ENCODE measurements around the gene TIMP1. TPM values are rescaled to one million over a fixed set of nuclear protein-coding genes. Genes with fewer than 3 reads are reported as not detected.

The TIMP1 gene
- total RNA-seq, 1 donor from 2014 or later = 51.4 TPM

GRCh38 chrX:47605024-47605423, 22.8 kb downstream of the TIMP1 start:
- no peak for ATAC-seq

- no peak for ATAC-seq
These were observed 24.9 kb downstream of the TIMP1 start for GRCh38 chrX:47607091-47607490.

- no peak for ATAC-seq
These were observed 26.0 kb downstream of the TIMP1 start for GRCh38 chrX:47608130-47608810.

- peak; percentile 37 for ATAC-seq
These were observed 28.3 kb downstream of the TIMP1 start for GRCh38 chrX:47610511-47610910.

GRCh38 chrX:47611489-47611888, 29.3 kb downstream of the TIMP1 start:
- ATAC-seq = no peak

DNA sequence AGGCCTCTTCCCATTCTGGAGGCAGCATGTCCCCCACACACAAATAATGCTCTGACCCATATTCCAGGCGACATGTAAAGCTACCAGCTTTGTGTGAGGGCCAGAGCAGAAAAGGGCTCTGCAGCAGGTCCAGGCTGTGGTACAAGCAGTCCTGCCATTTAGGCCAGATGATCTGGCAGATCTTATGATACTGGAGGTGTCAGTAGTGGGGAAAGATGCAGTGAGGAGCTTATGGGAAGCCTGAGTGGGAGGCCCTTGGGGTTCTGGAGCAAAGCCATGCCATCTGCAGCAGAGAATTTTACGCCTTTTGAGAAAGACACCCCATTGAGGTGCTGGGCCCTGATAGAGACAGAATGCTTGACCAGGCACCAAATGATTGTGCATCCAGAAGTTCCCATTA, 29.7 kb downstream of the TIMP1 start:
- ATAC-seq = no peak

DNA sequence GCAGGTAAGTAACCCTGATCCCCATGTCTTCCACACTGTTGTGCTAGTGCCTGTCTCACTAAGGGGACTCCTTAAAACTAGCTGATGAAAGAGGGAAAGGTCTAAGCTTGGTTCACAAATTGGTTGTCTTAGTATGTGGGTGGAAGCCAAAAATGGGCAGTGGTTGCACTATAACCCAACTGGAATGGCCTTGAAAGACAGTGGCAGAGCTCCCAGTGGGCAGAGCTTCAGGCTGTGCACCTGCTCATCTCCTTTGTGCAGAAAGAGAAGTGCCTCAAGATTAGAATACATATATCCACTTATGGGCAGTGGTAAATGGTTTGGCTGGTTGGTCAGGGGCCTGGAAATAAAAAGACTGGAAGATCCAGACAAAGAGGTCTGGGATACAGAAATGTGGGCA, 30.2 kb downstream of the TIMP1 start:
- no peak for ATAC-seq

GRCh38 chrX:47613082-47613481, 30.8 kb downstream of the TIMP1 start:
- ATAC-seq = no peak

DNA sequence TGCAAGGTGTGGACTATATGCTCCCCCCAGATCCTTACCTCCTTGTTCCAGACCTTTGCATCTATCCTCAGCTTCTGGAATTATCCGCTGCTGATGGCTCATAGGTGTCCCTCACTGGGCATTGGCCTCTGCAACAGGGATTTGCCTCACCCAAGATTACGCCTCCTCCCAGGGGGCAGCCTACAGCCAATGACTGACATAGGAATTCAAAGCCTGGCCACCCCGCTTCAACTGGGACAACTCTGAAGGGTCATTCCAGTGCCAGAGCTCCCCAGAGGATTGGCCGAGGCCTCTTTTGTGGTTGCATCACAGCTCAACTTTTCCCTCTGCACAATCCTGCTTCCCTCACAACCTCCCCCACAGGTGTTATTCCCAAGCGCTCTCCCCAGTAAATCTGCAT, 32.4 kb downstream of the TIMP1 start:
- no peak for ATAC-seq

DNA sequence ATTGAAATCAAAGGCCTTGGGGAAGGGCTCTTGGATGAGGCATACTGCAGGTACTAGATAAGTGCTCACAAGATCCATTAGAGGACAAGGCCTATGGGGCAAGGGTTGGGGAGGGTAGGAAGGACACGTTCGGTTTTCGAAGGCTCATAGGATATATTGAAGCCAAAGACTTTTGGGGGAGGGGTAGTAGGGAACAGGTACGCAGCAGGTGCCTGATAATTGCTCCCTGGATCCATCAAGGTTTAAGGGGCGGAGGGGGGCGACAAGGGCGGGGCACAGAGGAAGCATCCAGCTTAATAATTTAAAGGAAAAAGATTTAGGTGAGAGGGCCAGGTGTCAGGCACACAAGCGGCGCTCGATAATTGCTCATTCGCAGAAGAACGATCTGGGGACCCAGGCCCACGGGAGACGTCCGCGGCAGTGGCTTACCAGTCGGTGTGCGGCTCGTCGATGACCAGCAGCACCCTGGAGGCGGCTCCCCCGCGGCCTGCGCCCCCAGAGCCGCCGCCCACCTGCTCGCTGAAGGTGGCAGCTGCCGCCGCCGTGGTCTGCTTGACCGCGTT, 36.8 kb downstream of the TIMP1 start:
- no peak for ATAC-seq

GRCh38 chrX:47619486-47620302, 37.5 kb downstream of the TIMP1 start, which contains the start of gene SYN1:
Gene SYN1 (minus strand): TSS chrX:47619857. CDS start chrX:47619728, 129 bp downstream.
- ATAC-seq = peak; percentile 88

DNA sequence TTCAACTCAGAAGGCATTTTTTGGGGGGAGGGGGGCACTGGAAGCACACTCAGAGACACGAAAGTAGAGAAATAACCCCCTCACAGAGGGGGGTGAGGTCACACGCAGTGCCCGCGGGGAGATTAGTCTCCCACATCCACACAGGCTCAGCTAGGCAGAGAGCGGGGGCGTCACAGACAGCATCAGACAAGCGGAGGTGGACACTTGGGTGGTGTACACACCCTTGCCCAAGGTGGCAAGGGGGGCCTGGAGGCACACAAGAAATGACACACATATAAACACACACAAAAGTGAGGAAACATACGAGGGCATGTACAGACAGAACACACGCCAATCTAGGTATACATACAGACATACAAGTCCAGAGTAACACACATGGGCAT, 38.1 kb downstream of the TIMP1 start:
- no peak for ATAC-seq

GRCh38 chrX:47621851-47622250, 39.6 kb downstream of the TIMP1 start:
- no peak for ATAC-seq

GRCh38 chrX:47623540-47624027, 41.3 kb downstream of the TIMP1 start:
- ATAC-seq = no peak

DNA sequence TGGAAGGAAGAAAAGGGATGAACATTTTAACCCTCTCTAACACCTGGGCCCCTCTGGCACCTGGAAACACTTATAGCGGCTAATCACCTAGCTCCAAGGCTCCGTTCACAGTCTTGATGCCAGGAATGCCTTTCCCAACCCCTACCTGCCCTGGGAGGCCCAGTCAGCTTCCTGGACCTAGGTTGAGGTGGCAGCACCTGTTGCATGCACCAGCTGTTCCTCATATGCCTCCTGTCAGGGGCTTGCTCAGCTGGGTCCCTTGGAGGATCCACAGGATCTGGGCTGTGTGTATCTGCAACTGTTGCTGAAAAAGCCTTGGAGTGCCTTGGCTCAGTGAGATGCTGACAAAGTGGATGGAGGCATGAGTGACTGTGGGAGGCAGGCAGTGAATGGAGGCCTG, 43.1 kb downstream of the TIMP1 start:
- ATAC-seq = no peak

GRCh38 chrX:47628982-47629381, 46.7 kb downstream of the TIMP1 start:
- ATAC-seq = no peak

DNA sequence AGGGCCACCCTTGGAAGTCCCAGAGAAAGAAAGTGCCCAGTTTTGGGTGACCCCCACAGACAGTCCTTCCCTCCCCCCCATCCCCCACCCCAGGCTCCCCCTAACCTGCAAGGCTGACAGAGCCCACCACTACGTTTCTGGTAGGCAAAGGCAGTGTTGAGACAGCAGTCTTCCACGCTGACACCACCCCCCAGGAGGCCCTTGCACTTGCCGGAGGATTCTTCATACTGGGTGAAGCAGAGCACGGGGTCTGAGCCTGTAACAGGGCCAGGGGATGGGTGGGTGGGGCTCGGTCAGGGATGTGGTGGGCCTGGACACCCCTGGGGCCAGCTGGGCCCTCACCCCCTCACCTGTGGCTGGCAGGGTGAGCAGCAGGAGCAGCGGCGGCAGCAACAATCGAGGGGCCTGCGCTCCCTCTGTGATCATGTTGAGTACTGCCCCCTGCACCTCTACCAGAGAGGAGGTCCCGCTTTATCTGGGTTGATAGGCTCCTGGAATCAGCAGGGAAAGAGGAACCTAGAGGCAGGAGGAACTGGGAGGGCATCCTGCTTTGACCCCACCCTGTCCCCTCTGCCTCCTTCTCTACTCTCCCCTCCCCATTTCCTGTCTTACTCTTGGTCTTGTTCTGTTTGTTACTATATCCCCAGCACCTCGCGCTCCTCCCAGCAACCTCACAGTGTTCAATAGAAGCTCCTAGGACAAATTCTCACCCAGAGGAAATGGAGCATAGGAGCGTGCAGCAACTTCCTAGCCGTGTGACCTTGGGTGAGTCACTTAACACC, 47.4 kb downstream of the TIMP1 start, which contains the start of gene CFP:
Gene CFP, minus strand, starts transcription at position 512 of the 782 bp plus-strand sequence. Its CDS starts 86 bp downstream, at position 426.
- no peak for ATAC-seq

- ATAC-seq = no peak
These were observed 49.4 kb downstream of the TIMP1 start for GRCh38 chrX:47631676-47632075.

GRCh38 chrX:47632666-47633065, 50.4 kb downstream of the TIMP1 start:
- ATAC-seq = no peak

DNA sequence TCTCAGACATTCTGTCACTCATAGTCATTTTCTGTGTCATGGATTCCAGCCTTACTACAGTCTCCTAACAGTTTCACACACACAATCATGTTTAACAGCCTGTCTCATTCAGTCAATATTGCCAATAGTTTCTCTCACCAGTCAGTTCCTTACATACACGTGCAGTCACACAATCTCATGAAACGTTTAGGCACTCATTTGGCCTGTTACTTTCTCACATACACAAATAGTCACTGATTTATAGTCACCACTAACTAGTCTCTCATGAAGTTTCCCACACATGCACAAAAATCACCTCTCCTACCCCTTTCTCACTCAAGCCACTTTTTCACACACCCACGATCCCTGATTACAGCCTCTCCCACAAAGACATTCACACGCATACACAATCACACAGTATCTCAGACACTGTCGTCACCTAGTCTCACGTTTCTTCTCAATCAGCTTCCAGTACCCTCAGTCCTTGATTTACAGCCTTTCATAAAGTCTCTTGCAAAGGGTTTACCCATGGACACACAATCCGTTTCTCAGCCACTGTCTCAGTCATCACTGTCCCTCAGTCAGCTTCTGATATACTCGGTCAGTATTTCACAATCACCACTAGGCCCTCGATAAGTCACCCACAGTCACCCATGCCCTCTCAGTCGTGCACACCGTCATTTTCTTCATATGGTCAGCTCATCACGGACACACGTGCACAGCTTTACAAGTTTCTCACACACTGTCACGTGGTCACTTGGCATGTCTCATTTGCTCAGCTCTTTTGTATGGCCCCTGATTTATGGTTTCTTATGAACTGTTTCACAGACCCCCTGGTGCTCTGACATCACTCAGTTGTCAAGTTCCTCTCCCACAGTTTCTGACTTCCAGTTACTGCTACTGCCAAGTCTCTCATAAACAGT, 51.7 kb downstream of the TIMP1 start:
- ATAC-seq = no peak

GRCh38 chrX:47634871-47635575, 52.8 kb downstream of the TIMP1 start:
- no peak for ATAC-seq

All from esophagus mucosa (tissue), 1 donor.